Measurements from ENCODE around the gene ATP8B1. TPM values are rescaled to one million over a fixed set of nuclear protein-coding genes. Genes with fewer than 3 reads are reported as not detected.
"Not testable (repeated sequence)": the region's sequence is repeated elsewhere in the genome, so short reads cannot be mapped to it uniquely, and the experiment has no call there.

Gene ATP8B1
- total and polyA plus RNA-seq, 2 donors (not counting 1 experiment from before 2014, with no cell fraction given), result 109 to 125 TPM

DNA sequence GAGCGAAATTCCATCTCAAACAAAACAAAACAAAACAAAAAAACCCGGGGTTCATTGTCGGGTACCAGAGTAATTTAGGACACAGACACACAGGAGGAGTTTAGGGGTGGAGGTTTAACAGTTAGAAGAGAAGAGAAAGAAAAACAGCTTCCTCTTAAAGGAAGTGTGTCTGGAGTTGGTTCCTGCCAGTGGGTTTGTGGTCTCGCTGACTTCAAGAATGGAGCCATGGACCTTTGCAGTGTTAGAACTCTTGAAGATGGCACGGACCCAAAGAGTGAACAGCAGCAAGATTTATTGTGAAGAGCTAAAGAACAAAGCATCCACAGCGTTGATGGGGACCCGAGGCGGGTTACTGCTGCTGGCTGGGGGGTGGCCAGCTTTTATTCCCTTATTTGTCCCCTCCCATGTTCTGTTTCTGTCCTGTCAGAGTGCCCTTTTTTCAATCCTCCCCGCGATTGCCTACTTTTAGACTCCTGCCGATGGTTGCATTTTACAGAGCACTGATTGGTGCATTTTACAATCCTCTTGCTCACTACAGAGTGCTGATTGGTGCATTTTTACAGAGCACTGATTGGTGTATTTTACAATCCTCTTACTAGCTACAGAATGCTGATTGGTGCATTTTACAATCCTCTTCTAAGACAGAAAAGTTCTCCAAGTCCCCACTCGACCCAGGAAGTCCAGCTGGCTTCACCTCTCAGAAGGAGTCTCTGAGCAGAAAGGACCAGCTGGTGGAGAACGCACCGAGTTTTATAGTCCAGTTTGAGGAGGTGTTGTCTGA, 28.7 kb upstream of the ATP8B1 start:
- H3K4me1 ChIP-seq (ENCODE audit: control insufficient read depth, extremely low read depth, insufficient read depth, low read length), result peaks cover 6% of the 10 kb centered on the region
- H3K9ac ChIP-seq (ENCODE audit: insufficient read depth, low read length), result no peak overlapping the region
- H4K20me1 ChIP-seq (ENCODE audit: control insufficient read depth, extremely low read depth, insufficient read depth, low read length), result no peaks in the 10 kb centered on the region
- no peaks in the 10 kb centered on the region for H3K9me3 ChIP-seq (ENCODE audit: control insufficient read depth, insufficient read depth, low read depth, low read length)
- H3K4me2 ChIP-seq (ENCODE audit: extremely low read depth, insufficient read depth, low read length), result no peak overlapping the region
- TF ChIP-seq, protein P1, sequence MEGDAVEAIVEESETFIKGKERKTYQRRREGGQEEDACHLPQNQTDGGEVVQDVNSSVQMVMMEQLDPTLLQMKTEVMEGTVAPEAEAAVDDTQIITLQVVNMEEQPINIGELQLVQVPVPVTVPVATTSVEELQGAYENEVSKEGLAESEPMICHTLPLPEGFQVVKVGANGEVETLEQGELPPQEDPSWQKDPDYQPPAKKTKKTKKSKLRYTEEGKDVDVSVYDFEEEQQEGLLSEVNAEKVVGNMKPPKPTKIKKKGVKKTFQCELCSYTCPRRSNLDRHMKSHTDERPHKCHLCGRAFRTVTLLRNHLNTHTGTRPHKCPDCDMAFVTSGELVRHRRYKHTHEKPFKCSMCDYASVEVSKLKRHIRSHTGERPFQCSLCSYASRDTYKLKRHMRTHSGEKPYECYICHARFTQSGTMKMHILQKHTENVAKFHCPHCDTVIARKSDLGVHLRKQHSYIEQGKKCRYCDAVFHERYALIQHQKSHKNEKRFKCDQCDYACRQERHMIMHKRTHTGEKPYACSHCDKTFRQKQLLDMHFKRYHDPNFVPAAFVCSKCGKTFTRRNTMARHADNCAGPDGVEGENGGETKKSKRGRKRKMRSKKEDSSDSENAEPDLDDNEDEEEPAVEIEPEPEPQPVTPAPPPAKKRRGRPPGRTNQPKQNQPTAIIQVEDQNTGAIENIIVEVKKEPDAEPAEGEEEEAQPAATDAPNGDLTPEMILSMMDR (conservative IDR thresholded peaks at IDR 0.05 in 1 of 2, IDR thresholded peaks at IDR 0.05 in 1 of 2; ENCODE audit: low read depth in 1 of 2, low read length in 2 of 2), result no peak
- TF ChIP-seq EZH2 (IDR thresholded peaks at IDR 0.05; ENCODE audit: low read length, missing control alignments), result no peak
- H3K79me2 ChIP-seq (ENCODE audit: control insufficient read depth, insufficient read depth, low read length), result no peaks in the 10 kb centered on the region
- H3K27me3 ChIP-seq (ENCODE audit: control insufficient read depth, insufficient read depth, low read length), result no peaks in the 10 kb centered on the region
- no peaks in the 10 kb centered on the region for H3K36me3 ChIP-seq (ENCODE audit: control insufficient read depth, insufficient read depth, low read length)
- no peak for DNase-seq (ENCODE audit: low read depth in 2 of 2)
- H2AFZ ChIP-seq (ENCODE audit: low read length), result no peak overlapping the region
- H3K4me3 ChIP-seq (replicated peaks in 1 of 4; ENCODE audit: control extremely low read depth in 1 of 4, insufficient read depth in 1 of 4, low read depth in 3 of 4, low read length in 4 of 4), result no peak overlapping the region
- no peak overlapping the region for H3K27ac ChIP-seq (ENCODE audit: insufficient read depth, low read length)

DNA sequence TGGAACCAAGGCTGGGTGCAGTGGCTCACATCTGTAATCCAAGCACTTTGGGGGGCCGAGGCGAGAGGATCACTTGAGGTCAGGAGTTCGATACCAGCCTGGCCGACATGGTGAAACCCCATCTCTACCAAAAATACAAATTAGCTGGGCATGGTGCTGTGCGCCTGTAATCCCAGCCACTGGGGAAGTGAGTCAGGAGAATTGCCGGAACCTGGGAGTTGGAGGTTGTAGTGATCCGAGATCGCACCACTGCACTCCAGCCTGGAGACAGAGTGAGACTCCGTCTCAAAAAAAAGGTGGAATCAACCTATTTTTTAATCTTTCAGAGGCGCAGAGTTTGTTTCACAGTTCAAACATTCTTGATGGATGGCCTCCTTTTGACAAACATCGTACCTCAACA, 24.5 kb upstream of the ATP8B1 start:
- H3K4me1 ChIP-seq (ENCODE audit: control insufficient read depth, extremely low read depth, insufficient read depth, low read length), result no peaks in the 10 kb centered on the region
- H3K9me3 ChIP-seq (ENCODE audit: control insufficient read depth, insufficient read depth, low read depth, low read length), result no peaks in the 10 kb centered on the region
- H3K4me2 ChIP-seq (ENCODE audit: extremely low read depth, insufficient read depth, low read length), result no peak overlapping the region
- no peak overlapping the region for H2AFZ ChIP-seq (ENCODE audit: low read length)
- TF ChIP-seq, protein P1 (conservative IDR thresholded peaks at IDR 0.05 in 1 of 2, IDR thresholded peaks at IDR 0.05 in 1 of 2; ENCODE audit: low read depth in 1 of 2, low read length in 2 of 2), result no peak
- TF ChIP-seq EZH2 (IDR thresholded peaks at IDR 0.05; ENCODE audit: low read length, missing control alignments), result no peak
- H3K9ac ChIP-seq (ENCODE audit: insufficient read depth, low read length), result no peak overlapping the region
- no peaks in the 10 kb centered on the region for H4K20me1 ChIP-seq (ENCODE audit: control insufficient read depth, extremely low read depth, insufficient read depth, low read length)
- H3K27ac ChIP-seq (ENCODE audit: insufficient read depth, low read length), result no peak overlapping the region
- no peak for DNase-seq (ENCODE audit: low read depth in 2 of 2)
- H3K79me2 ChIP-seq (ENCODE audit: control insufficient read depth, insufficient read depth, low read length), result no peaks in the 10 kb centered on the region
- no peaks in the 10 kb centered on the region for H3K27me3 ChIP-seq (ENCODE audit: control insufficient read depth, insufficient read depth, low read length)
- H3K4me3 ChIP-seq (replicated peaks in 1 of 4; ENCODE audit: control extremely low read depth in 1 of 4, insufficient read depth in 1 of 4, low read depth in 3 of 4, low read length in 4 of 4), result no peak overlapping the region
- H3K36me3 ChIP-seq (ENCODE audit: control insufficient read depth, insufficient read depth, low read length), result no peaks in the 10 kb centered on the region

DNA sequence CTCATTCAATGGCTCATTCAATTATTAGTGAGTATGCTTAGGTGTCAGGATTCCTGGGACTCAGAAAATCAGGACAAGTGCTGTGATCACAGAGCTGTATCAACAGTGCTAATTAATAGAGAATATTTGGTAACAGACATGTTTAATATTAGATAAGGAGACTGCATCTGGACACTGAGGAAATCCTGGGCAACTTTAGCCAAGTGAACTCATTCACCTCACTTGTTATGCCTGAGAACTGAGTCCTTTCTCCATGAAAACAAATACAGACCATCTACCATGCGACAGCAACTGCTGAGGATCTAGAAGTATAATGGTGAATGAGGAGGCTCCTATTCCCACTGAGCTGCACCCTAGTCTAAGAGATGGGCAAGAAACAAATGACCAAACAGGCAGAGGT, 23.1 kb upstream of the ATP8B1 start:
- no peaks in the 10 kb centered on the region for H4K20me1 ChIP-seq (ENCODE audit: control insufficient read depth, extremely low read depth, insufficient read depth, low read length)
- H3K9ac ChIP-seq (ENCODE audit: insufficient read depth, low read length), result no peak overlapping the region
- no peak overlapping the region for H2AFZ ChIP-seq (ENCODE audit: low read length)
- no peak overlapping the region for H3K4me3 ChIP-seq (replicated peaks in 1 of 4; ENCODE audit: control extremely low read depth in 1 of 4, insufficient read depth in 1 of 4, low read depth in 3 of 4, low read length in 4 of 4)
- no peaks in the 10 kb centered on the region for H3K9me3 ChIP-seq (ENCODE audit: control insufficient read depth, insufficient read depth, low read depth, low read length)
- no peak for DNase-seq (ENCODE audit: low read depth in 2 of 2)
- no peak overlapping the region for H3K4me2 ChIP-seq (ENCODE audit: extremely low read depth, insufficient read depth, low read length)
- no peaks in the 10 kb centered on the region for H3K36me3 ChIP-seq (ENCODE audit: control insufficient read depth, insufficient read depth, low read length)
- no peaks in the 10 kb centered on the region for H3K79me2 ChIP-seq (ENCODE audit: control insufficient read depth, insufficient read depth, low read length)
- H3K27ac ChIP-seq (ENCODE audit: insufficient read depth, low read length), result no peak overlapping the region
- H3K27me3 ChIP-seq (ENCODE audit: control insufficient read depth, insufficient read depth, low read length), result no peaks in the 10 kb centered on the region
- TF ChIP-seq EZH2 (IDR thresholded peaks at IDR 0.05; ENCODE audit: low read length, missing control alignments), result no peak
- TF ChIP-seq, protein P1 (conservative IDR thresholded peaks at IDR 0.05 in 1 of 2, IDR thresholded peaks at IDR 0.05 in 1 of 2; ENCODE audit: low read depth in 1 of 2, low read length in 2 of 2), result no peak
- no peaks in the 10 kb centered on the region for H3K4me1 ChIP-seq (ENCODE audit: control insufficient read depth, extremely low read depth, insufficient read depth, low read length)

DNA sequence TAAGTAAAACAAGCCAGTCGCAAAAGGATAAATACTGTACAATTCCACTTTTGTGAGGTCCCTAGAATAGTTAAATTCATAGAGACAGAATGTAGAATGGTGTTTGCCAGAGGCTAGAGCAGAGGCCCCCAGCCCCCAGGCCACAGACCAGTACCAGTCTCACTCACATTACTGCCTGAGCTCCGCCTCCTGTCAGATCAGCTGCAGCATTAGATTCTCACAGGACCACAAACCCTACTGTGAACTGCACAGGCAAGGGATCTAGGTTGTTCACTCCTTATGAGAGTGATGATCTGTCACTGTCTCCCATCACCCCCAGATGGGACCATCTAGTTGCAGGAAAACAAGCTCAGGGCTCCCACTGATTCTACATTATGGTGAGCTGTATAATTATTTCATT, 17.5 kb upstream of the ATP8B1 start:
- not testable (repeated sequence) for H3K9me3 ChIP-seq (ENCODE audit: control insufficient read depth, insufficient read depth, low read depth, low read length); DNase-seq (ENCODE audit: low read depth in 2 of 2); H2AFZ ChIP-seq (ENCODE audit: low read length); H4K20me1 ChIP-seq (ENCODE audit: control insufficient read depth, extremely low read depth, insufficient read depth, low read length); H3K4me3 ChIP-seq (replicated peaks in 1 of 4; ENCODE audit: control extremely low read depth in 1 of 4, insufficient read depth in 1 of 4, low read depth in 3 of 4, low read length in 4 of 4); H3K27me3 ChIP-seq (ENCODE audit: control insufficient read depth, insufficient read depth, low read length); H3K79me2 ChIP-seq (ENCODE audit: control insufficient read depth, insufficient read depth, low read length); H3K9ac ChIP-seq (ENCODE audit: insufficient read depth, low read length); H3K36me3 ChIP-seq (ENCODE audit: control insufficient read depth, insufficient read depth, low read length); H3K4me1 ChIP-seq (ENCODE audit: control insufficient read depth, extremely low read depth, insufficient read depth, low read length); H3K4me2 ChIP-seq (ENCODE audit: extremely low read depth, insufficient read depth, low read length)
- H3K27ac ChIP-seq (ENCODE audit: insufficient read depth, low read length), result peak overlapping the region; percentile 35

Measured in fibroblast of lung (primary cell).